ENCODE data around the gene EIF4G1. TPM values are rescaled to one million over a fixed set of nuclear protein-coding genes. Genes with fewer than 3 reads are reported as not detected.

EIF4G1 gene
- polyA plus RNA-seq, 3 donors: 190 to 251 (median 207) TPM

DNA sequence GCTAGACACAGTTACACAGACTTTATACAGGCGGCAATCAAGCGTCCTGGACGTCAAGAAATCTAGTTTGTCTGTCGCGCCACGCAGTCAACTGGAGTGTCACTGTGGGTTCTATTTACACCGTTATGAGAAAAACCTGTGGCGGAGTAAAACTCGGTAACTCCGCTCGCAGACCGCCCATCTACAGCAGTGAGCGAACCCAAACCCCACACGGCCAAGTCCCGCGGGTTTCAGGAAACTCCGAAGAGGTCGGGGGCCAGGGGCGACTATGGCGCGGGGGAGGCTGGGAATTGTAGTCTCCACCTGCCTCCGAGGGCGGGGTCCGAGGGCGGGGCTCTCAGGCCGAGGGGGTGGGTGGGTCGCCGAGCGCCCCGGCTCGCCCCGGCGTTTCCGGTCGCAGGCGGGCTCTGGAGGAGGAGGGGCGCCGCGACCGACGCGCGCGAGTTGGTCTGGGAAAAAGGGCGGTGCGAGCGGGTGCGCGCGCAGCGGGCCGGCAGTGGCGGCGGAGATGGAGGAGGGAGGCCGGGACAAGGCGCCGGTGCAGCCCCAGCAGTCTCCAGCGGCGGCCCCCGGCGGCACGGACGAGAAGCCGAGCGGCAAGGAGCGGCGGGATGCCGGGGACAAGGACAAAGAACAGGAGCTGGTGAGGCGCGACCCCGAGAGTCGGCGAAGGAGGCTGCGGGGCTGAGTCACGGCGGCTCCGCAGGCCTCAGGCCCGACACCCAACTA is 15.5 kb upstream of the EIF4G1 start, which contains the start of gene PSMD2:
Gene PSMD2, plus strand, starts transcription at position 483 of the 729 bp plus-strand sequence. Its CDS starts 26 bp downstream, at position 509.
- peak; percentile 97 for DNase-seq

DNA sequence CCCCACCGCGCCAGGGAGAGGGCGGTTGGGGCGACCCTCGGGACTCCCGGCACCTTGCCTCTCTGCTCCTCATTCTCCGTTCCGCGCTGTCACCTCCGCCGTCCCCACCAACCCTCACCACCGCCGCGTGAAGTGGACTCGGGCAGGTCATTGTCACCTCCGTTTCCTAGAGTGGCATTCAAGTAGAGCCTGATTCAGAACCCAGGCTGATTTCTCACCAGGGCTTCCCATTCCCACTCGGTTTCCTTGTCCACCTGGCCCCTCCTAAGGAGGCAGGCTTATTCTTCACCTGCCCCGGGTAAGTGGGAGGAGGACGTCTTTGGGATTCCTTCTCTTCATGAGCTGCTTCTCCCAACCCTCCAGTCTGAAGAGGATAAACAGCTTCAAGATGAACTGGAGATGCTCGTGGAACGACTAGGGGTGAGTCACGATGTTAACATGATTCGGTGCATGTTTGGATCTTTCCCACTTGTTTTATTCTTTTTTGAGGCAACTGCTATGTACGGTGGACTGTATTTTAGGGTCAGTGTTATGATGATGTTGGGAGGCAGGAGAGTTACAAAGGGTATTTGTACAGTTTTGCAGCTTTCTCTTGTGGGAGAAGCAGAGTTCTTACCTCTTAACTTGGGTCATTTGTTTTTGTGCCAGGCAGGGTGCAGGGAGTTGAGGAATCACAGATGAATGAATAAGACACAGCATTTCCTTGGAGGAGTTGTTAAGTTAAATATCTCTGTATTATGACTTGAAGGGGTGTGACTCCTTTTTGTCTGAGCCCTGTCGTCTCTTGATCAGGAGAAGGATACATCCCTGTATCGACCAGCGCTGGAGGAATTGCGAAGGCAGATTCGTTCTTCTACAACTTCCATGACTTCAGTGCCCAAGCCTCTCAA is 14.7 kb upstream of the EIF4G1 start:
- DNase-seq: no peak

DNA sequence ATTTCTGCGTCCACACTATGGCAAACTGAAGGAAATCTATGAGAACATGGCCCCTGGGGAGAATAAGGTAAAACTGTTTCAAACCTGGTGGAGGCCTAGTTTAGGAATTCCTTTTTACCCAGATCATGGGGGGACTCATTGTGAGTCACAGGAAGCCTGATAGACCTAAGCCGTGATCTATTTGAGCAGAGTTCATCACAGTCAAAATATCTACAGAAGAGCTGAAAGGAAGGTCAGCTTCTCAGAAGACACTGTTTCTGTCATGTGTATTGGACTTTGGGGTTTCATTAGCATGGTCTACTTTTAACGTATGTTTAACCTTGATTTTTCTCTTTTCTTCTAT is 14.1 kb upstream of the EIF4G1 start:
- DNase-seq: no peak

DNA sequence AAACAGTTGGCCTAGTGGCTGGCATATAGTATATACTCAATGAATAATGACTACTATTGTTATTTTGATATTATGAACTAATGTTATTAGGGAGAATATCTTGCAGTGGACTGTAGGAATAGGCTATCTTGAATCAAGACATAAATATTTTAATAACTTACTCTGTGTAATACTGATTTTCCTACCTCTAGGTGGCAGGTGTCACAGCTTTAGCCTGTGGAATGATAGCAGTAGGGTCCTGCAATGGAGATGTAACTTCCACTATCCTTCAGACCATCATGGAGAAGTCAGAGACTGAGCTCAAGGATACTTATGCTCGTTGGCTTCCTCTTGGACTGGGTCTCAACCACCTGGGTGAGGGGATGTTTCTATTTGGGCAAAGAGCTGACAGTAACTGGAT is 8.8 kb upstream of the EIF4G1 start:
- DNase-seq: no peak

DNA sequence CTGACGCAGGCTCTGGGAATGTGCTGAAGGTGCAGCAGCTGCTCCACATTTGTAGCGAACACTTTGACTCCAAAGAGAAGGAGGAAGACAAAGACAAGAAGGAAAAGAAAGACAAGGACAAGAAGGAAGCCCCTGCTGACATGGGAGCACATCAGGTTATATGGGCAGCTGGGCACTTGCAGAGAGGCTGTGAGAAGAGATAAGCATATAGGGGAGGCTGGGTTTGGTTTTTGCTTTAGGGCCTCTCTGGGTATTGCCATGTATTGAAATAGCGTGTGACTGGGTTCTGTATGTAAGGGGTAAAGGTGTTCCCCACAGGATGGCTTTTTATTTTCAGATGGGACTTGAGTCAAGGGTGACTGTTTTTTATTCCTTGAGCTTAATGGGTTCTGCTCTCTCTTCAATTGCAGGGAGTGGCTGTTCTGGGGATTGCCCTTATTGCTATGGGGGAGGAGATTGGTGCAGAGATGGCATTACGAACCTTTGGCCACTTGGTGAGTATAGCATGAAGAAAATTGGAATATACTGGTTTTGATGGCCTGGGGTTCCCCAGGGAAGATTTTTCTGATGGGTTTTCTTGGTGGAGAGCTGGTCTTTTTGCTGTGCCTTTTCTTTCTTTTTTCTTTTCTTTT is 7.9 kb upstream of the EIF4G1 start:
- DNase-seq: no peak

DNA sequence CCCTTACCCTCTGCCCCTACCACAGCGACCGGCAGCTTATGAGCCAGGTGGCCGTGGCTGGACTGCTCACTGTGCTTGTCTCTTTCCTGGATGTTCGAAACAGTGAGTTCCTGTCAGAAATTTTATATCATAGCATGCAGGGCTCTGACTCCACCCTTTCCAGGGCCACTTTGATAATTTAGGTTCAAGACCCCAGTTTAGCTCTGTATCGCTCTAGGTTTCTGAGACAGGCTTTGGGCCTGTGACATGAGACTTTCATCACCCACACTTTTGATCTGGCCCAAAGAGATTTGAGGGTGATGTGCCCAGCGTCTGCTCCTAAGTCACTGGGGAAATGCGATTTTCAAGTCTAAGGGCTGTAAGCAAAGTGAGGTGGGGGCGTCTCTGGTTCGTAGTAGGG is 6.5 kb upstream of the EIF4G1 start:
- no peak for DNase-seq

DNA sequence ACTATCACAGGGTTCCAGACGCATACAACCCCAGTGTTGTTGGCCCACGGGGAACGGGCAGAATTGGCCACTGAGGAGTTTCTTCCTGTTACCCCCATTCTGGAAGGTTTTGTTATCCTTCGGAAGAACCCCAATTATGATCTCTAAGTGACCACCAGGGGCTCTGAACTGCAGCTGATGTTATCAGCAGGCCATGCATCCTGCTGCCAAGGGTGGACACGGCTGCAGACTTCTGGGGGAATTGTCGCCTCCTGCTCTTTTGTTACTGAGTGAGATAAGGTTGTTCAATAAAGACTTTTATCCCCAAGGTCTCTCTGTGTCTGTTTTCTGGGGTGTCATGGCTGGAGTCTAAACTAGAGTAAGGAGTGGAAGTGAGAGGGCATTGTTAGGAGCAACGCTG is 5.7 kb upstream of the EIF4G1 start:
- DNase-seq: no peak

DNA sequence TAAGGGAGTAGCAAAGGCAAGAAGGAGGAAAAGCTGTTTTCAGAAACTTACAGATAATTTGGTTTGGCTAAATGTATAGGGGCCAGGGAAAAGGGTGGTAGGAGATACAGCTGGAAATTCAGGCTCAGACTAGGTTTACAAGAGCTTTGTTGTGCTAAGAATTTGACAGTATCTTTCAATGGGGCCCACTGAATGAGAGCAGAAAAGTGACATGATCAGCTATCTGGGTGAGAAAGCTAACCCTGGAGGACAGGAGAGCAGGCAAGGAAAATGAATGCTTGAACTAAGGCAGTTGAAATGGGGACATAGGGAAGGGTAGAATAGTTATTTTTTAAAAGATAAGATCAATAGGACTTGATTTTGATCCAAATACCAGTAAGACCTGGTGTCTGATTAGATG is 2.8 kb upstream of the EIF4G1 start:
- DNase-seq: no peak

DNA sequence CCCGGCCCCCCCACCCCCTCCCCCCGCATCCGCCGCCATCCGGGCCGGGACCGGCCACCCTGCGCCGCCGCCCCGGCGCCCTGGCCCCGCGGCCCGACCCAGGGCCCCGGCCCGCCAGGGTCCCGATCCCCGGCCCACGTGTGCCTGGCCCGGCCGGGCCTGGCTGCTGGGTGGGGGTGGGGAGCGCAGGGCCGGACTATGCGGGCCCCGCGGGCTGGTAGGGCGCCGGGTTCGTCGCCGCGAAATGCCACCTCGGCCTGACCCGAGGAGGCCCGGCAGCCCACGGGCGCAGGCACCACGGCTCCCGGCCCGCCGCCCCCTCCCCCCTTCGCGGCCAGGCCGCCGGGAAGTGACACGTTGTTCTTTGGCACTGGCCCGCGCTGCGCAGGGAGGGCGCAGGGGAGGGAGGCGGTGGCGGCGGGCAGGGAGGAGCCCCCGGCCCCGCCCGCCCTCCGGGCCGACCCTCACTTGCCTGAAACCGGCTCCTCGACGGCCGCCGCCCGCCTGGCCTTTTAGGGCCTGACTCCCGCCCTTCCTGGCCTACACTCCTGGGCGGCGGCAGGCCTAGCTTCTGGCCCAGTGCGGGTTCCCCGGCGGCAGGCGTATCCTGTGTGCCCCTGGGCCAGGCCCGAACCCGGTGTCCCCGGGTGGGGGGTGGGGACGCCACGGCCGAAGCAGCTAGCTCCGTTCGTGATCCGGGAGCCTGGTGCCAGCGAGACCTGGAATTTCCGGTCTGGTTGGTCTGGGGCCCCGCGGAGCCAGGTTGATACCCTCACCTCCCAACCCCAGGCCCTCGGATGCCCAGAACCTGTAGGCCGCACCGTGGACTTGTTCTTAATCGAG is 515 bp downstream of the EIF4G1 start:
- DNase-seq: peak; percentile 61

DNA sequence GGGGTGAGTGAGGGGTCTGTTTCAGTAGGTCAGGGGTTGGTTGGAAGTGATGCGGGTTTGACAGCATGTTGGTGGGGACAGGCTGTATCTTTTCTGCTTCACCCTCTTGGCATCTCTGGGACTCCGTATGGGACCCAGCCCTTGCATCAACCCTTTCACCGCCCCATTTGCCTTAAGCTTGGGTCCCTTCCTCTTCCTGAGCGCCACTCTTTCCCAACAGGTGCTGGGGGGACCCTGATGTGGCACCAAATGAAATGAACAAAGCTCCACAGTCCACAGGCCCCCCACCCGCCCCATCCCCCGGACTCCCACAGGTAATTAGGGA is 1.1 kb downstream of the EIF4G1 start:
- no peak for DNase-seq

DNA sequence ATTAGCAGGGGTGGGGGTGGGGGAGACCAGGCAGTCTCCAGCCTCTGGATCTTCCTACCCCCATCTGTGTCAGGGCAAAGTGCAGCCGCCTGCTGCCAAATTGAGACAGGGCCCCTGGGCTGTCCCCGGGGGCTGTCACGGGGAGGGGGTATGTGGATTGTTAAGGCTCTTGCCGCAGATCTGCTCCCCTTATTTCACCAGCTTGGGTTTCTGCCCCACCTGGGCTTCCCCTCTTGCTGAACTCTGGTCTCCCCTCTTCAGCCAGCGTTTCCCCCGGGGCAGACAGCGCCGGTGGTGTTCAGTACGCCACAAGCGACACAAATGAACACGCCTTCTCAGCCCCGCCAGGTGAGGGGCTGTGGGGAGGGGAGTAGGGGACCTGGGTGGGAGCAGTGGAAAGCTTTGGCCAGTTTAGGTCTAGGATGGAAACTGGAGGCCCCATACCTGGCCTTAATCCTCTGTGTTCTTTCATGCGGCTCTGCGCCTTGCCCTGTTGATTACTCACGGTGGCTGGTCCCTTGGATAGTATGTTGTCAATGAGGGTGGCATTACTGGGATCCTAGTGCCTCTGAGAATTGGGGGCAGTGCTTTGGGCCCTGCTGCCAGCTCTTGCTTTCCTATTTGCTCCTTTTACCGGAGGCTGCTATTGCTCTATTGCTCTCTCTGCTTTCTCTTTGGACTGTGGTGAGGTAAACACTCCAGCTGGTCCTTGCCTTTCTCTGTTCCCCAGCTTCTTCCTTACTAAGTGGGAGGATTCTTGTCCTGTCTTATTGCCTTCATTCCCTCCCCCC is 1.7 kb downstream of the EIF4G1 start:
- no peak for DNase-seq

DNA sequence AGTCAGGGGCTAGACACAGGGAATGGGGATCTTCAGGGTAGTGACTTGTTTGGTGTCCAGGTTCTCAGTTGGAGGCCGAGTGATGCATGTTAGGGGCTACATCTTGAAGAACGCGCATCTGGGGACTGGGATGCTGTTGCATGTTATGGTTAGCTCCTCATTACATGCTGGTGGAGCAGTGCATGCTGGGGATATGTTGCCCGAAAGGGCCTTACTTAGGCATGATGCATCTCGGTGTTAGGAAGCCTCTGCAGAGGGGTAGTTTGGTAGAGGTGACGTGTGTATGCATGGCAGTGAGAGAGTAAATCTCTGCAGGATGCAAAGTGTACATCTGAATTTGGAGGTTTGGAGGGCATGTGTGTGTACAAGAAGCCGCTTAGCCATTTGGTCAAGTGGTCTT is 2.4 kb downstream of the EIF4G1 start:
- DNase-seq: no peak

DNA sequence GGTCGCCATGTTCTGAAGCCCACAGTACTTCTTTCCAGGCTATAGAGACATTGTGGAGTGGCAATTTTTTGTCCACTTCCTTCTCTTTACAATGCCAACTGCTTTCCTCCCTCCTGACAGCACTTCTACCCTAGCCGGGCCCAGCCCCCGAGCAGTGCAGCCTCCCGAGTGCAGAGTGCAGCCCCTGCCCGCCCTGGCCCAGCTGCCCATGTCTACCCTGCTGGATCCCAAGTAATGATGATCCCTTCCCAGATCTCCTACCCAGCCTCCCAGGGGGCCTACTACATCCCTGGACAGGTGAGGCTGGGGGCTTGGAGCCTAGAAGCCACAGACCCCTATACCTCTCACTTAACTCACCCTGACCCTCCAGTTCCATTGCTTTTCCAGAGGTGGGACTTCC is 2.8 kb downstream of the EIF4G1 start:
- DNase-seq: no peak

DNA sequence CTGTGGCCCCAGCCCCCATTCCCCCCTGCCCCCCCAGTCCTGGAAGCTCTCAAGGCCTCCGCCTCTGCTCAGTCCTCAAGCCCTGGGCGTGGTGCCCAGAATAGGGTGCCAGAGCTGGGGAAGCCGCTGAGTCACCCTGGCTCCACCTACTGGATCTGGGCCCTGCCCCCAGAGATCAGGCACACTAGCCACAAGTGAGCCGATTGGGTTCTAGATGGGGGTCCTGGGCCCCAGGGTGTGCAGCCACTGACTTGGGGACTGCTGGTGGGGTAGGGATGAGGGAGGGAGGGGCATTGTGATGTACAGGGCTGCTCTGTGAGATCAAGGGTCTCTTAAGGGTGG is 5.7 kb downstream of the EIF4G1 start:
- no peak for DNase-seq

DNA sequence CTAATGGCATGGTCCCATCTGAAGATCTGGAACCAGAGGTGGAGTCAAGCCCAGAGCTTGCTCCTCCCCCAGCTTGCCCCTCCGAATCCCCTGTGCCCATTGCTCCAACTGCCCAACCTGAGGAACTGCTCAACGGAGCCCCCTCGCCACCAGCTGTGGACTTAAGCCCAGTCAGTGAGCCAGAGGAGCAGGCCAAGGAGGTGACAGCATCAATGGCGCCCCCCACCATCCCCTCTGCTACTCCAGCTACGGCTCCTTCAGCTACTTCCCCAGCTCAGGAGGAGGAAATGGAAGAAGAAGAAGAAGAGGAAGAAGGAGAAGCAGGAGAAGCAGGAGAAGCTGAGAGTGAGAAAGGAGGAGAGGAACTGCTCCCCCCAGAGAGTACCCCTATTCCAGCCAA is 7.3 kb downstream of the EIF4G1 start:
- DNase-seq: no peak

DNA sequence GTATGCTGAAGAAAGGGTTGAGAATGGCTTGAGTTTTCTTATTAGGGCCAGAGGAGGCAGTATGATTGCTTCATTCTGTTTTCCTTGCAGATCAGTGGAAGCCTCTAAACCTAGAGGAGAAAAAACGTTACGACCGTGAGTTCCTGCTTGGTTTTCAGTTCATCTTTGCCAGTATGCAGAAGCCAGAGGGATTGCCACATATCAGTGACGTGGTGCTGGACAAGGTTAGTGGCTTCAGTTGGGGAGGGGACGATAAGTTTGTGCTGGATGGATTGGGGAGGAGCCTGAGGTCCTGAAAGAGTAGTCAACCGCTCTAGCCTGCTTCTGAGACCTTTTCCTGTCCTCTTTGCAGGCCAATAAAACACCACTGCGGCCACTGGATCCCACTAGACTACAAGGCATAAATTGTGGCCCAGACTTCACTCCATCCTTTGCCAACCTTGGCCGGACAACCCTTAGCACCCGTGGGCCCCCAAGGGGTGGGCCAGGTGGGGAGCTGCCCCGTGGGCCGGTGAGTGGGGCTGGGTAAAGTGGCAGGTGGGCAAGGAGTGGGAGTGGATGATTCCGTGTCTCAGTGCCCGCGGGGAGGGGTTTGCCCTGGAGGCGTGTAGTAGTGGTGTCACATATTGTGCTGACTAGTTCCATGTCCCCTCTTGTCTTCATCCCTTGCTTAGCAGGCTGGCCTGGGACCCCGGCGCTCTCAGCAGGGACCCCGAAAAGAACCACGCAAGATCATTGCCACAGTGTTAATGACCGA is 8.5 kb downstream of the EIF4G1 start:
- DNase-seq: no peak

DNA sequence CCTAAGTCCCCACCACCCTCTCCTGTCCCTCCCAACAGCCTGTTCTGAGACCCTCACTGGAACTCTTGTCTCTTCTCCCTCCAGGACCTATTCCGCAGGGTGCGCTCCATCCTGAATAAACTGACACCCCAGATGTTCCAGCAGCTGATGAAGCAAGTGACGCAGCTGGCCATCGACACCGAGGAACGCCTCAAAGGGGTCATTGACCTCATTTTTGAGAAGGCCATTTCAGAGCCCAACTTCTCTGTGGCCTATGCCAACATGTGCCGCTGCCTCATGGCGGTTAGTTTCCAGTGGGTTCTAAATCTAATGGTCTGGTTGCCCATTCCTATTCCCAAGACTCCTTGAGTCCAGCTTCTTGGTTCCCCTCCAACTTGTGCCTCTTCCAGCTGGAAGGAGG is 9.3 kb downstream of the EIF4G1 start:
- DNase-seq: no peak

DNA sequence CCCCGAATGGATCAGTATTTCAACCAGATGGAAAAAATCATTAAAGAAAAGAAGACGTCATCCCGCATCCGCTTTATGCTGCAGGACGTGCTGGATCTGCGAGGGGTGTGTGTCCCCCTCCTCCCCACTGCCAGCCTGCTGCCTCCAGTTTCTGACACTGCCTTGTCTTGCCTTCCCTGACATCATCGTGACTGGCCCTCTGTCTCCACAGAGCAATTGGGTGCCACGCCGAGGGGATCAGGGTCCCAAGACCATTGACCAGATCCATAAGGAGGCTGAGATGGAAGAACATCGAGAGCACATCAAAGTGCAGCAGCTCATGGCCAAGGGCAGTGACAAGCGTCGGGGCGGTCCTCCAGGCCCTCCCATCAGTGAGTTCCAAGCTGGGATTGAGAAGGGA is 10.9 kb downstream of the EIF4G1 start:
- no peak for DNase-seq

DNA sequence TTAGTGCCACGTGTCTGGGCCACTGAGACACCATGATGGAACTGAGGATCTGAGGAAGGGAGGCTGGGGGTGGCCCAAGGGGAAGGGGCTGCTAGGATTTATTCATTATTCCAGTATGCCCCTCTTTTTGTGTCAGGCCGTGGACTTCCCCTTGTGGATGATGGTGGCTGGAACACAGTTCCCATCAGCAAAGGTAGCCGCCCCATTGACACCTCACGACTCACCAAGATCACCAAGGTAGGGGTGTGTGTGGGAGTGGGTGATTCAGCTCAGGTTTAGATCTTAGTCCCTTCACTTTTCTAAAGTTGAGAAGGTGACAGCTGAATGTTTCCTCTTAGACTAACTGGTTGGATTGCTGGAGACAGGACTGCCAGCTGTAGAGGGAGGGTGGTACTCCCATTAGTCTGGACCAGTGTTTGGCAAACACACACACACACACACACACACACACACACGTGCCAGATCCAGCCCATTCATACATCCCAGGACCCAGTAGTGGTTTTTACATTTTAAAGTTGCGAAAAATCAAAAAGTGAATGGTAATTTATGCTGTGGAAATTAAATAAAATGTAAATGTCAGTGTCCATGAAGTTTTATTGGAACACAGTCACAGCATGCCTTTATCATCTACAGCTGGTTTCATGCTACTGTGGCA is 11.4 kb downstream of the EIF4G1 start:
- DNase-seq: no peak

DNA sequence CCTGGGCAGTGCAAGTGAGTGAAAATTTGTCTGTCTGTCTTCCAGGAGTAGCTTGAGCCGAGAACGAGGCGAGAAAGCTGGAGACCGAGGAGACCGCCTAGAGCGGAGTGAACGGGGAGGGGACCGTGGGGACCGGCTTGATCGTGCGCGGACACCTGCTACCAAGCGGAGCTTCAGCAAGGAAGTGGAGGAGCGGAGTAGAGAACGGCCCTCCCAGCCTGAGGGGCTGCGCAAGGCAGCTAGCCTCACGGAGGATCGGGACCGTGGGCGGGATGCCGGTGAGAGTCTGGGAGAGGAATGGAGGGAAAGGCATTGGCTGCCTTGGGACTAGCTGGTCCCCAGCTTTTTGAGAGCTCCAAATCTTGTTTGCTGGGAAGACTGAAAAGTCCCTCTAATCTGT is 12.8 kb downstream of the EIF4G1 start:
- no peak for DNase-seq
